ENCODE data around the gene SCAMP2. TPM values are rescaled to one million over a fixed set of nuclear protein-coding genes. Genes with fewer than 3 reads are reported as not detected.
"Not testable (repeated sequence)": the region's sequence is repeated elsewhere in the genome, so short reads cannot be mapped to it uniquely, and the experiment has no call there.

The SCAMP2 gene, protein sequence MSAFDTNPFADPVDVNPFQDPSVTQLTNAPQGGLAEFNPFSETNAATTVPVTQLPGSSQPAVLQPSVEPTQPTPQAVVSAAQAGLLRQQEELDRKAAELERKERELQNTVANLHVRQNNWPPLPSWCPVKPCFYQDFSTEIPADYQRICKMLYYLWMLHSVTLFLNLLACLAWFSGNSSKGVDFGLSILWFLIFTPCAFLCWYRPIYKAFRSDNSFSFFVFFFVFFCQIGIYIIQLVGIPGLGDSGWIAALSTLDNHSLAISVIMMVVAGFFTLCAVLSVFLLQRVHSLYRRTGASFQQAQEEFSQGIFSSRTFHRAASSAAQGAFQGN
- 10 to 100 TPM; 55.5 to 99.4 (median 63.7) TPM for total RNA-seq

DNA sequence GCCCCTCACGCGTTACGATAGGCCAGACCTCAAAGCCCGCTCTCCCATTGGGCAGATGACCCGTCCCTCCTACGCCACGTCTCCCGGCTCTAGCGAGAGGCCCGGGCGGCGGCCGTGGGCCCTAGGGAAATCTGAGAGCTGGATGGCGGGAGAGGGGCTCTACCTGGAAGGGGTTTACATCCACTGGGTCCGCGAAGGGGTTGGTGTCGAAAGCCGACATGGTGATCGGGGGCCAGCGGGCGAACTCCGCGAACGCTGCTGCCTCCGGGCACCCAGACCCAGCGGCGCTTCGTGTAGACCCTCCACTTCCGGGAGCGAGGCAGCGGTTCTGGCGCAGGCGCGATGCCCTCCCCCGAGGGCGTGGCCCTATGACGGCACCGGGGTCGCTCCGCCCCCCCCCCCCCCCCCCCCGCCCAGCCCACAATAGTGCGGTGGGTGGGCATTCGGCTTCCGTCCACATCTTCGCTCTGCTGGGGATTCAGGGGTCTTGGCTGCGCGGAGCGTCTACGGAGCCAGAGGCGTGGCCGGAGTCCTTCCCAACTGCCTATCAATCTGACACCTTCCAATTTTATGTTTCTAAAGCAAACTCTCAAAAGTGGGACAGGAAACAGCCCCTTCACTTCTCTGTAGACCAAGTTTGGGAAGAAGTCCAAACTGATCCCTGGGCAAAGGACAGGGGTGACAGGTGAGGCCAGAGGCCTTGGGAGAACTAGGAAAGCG is at the start of gene SCAMP2:
TSS of gene SCAMP2 (minus strand) at position 330 of the 720 bp plus-strand sequence. CDS start at position 220, 110 bp downstream.
- TF ChIP-seq, protein P1, sequence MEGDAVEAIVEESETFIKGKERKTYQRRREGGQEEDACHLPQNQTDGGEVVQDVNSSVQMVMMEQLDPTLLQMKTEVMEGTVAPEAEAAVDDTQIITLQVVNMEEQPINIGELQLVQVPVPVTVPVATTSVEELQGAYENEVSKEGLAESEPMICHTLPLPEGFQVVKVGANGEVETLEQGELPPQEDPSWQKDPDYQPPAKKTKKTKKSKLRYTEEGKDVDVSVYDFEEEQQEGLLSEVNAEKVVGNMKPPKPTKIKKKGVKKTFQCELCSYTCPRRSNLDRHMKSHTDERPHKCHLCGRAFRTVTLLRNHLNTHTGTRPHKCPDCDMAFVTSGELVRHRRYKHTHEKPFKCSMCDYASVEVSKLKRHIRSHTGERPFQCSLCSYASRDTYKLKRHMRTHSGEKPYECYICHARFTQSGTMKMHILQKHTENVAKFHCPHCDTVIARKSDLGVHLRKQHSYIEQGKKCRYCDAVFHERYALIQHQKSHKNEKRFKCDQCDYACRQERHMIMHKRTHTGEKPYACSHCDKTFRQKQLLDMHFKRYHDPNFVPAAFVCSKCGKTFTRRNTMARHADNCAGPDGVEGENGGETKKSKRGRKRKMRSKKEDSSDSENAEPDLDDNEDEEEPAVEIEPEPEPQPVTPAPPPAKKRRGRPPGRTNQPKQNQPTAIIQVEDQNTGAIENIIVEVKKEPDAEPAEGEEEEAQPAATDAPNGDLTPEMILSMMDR (IDR thresholded peaks at IDR 0.05), result no peak
- ATAC-seq (ENCODE audit: low FRiP score) (peak; percentile 98), DNase-seq (ENCODE audit: low spot score) (peak; percentile 76)

DNA sequence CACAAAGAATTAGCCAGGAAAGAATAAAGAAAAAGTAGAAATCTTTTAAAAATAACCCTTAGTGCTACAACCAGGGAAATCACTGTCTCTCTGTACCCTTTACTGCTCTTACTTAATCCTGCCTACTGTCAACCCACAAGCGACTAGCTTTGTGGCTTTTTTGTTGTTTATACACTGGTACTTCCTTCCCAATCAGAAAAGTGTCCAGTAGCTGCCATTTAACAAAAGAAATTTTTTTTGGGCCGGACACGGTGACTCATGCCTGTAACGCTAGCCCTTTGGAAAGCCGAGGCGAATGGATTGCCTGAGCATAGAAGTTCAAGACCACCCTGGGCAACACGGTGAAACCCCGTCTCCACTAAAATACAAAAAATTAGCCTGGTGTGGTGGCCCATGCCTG is 47.3 kb upstream of the SCAMP2 start:
- DNase-seq (ENCODE audit: low spot score), result no peak
- no peak for ATAC-seq (ENCODE audit: low FRiP score)

DNA sequence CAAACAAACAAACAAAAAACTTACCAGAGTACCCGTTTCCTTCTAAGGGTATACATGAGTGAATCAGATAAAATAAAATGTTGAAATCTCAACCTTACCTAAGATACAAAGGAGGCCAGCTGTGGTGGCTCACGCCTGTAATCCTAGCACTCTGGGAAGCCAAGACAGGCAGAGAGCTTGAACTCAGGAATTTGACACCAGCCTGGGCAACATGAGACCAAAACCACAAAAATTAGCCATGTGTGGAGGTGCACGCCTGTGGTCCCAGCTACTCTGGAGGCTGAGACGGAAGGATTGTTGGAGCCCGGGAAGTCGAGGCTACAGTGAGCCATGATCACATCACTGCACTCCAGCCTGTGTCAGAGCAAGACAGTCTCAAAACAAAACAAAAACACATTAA is 44.5 kb upstream of the SCAMP2 start:
- TF ChIP-seq, protein P1 (IDR thresholded peaks at IDR 0.05), result no peak
- ATAC-seq (ENCODE audit: low FRiP score), result no peak
- no peak for DNase-seq (ENCODE audit: low spot score)

More for the DNA sequence above, 47.3 kb upstream of the SCAMP2 start:
- TF ChIP-seq, protein P1 (IDR thresholded peaks at IDR 0.05), result no peak

DNA sequence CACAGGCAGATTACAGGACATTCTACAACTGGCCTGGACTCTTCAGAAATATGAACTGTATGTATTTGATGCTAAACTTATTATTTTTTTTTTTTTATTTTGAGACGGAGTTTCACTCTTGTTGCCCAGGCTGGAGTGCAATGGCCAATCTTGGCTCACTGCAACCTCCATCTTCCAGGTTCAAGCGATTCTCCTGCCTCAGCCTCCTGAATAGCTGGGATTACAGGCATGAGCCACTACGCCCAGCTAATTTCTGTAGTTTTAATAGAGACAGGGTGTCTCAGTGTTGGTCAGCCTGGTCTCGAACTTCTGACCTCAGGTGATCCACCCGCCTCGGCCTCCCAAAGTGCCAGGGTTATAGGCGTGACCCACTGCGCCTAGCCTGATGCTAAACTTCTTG is 40.6 kb upstream of the SCAMP2 start:
- not testable (repeated sequence) for ATAC-seq (ENCODE audit: low FRiP score)

DNA sequence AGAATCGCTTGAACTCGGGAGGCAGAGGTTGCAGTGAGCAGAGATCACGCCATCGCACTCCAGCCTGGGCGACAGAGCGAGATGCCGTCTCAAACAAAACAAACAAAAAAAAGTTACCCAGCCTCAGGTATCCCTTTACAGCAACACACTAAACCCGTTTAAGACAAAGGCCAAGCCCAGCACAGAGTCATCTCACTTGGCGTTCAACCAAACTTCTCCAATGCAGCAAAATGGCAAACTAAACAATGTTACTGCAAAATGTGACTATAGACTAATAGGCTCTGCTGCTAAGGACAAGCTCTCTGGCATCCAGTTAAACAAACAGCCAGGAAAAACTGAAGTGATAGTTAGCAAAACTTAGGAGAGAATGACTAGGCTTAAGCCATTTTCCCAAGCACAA is 39.9 kb upstream of the SCAMP2 start:
- no peak for ATAC-seq (ENCODE audit: low FRiP score)
- DNase-seq (ENCODE audit: low spot score), result no peak
- TF ChIP-seq, protein P1 (IDR thresholded peaks at IDR 0.05), result no peak

More for the DNA sequence above, 40.6 kb upstream of the SCAMP2 start:
- not testable (repeated sequence) for DNase-seq (ENCODE audit: low spot score)

DNA sequence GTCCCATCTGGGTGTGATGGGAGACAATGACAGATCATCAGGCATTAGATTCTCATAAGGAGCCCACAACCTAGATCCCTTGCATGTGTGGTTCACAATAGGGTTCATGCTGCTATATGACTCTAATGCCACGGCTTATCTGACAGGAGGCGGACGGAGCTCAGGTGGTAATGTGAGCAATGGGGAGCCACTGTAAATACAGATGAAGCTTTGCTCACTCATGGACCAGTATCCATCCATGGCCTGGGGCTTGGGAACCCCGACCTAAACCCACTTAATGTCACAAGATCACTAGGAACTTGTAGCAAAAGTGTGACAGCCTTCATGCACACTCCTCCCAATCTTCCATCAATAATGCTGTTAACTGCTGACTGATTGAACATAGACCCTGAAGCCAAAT is 35.5 kb upstream of the SCAMP2 start:
- TF ChIP-seq, protein P1 (IDR thresholded peaks at IDR 0.05), result no peak
- DNase-seq (ENCODE audit: low spot score), result no peak
- no peak for ATAC-seq (ENCODE audit: low FRiP score)

DNA sequence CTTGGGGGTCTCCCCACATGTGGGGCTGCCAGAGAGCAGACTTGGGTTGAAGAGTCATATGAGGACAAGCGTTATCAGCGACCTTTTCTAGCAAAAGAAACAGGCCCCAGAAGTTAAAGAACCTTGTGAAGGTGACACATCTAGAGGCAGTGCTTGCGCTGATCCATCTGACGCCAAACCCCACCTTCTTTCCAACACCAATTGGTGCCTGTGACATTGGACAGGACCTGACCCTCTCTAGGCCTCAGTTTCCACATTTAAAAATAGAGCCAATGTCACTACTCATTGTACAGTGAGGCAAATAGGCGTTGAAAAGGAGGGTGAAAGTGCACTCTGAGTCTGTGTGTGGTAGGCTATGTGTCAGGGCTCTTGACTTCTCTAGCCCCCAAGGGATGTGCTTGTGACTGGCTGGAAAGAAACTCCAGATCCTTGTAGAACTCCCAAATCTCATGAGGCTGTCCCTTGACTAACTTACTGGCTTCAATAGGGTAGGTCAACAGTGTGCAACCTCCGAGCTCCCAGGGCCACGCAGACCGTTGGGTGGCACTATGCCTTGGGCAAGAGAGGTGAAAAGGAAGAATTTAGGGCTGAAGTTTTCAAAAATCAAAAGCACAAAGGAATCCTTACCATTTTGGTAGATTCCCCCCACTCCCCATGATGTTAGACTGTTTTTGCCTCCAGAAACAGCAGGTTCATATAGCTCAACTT is 34.2 kb upstream of the SCAMP2 start:
- TF ChIP-seq, protein P1 (IDR thresholded peaks at IDR 0.05), result no peak
- ATAC-seq (ENCODE audit: low FRiP score), result peak; percentile 22
- no peak for DNase-seq (ENCODE audit: low spot score)

Data from omental fat pad (tissue), 4 donors.